ENCODE results near the gene LCORL.

DNA sequence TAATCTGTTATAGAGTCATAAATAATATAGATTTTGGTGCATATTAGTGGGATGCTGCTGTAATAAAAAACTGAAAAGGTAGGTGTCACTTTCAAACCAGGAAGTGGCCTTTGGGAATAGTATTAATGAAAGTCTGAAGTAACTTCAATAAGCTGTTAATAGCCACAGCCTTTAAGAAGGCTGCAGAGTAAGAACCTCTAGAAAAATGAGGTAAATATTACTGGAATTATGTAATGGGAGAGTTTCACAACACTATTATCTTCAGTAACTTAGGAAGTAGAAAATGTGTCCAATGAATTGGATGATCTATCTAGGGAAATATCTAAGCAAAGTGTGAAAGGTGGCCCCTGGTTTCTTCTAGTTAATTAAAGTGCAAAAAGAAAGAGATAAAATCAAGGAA lies 106.1 kb downstream of the LCORL start:
- no peak for TF ChIP-seq POLR2AphosphoS5 (IDR thresholded peaks at IDR 0.05; ENCODE audit: low read depth, low read length)
- TF ChIP-seq POLR2A (IDR thresholded peaks at IDR 0.05; ENCODE audit: low read depth, low read length), result no peak
